GM21515 (cell line): ENCODE results near the gene LMF1.
A peak's percentile ranks its signal among the peaks of the same experiment; 100 is the strongest.
"Not testable (repeated sequence)": the region's sequence is repeated elsewhere in the genome, so short reads cannot be mapped to it uniquely, and the experiment has no call there.

ENCODE experiments used
- ATAC-seq: cut with Tn5 transposase; IDR thresholded peaks from one replicate; pipeline ENCODE4 v1.9.1; 2021; ENCODE audit not compliant: unreplicated experiment

The LMF1 gene

GRCh38 chr16:973366-973765, 2.6 kb upstream of the LMF1 start:
- ATAC-seq, result no peak

GRCh38 chr16:972316-973002, 1.7 kb upstream of the LMF1 start:
- no peak for ATAC-seq

- no peak for ATAC-seq
Measured at GRCh38 chr16:971981-972315, 1.2 kb upstream of the LMF1 start.

GRCh38 chr16:971582-971905, 760 bp upstream of the LMF1 start:
- no peak for ATAC-seq

GRCh38 chr16:970386-970765, 408 bp downstream of the LMF1 start:
- ATAC-seq, result peak; percentile 22

GRCh38 chr16:969508-970385, 1.0 kb downstream of the LMF1 start:
- no peak for ATAC-seq

- ATAC-seq, result no peak
Measured at GRCh38 chr16:968620-969019, 2.2 kb downstream of the LMF1 start.

- no peak for ATAC-seq
Measured at GRCh38 chr16:967546-968295, 3.1 kb downstream of the LMF1 start.

GRCh38 chr16:967077-967541, 3.7 kb downstream of the LMF1 start:
- no peak for ATAC-seq

GRCh38 chr16:966505-966904, 4.3 kb downstream of the LMF1 start:
- ATAC-seq, result no peak

- ATAC-seq, result no peak
Measured at GRCh38 chr16:966035-966434, 4.7 kb downstream of the LMF1 start.

GRCh38 chr16:965487-965886, 5.3 kb downstream of the LMF1 start:
- ATAC-seq, result no peak

- no peak for ATAC-seq
Measured at GRCh38 chr16:965036-965395, 5.8 kb downstream of the LMF1 start.

- no peak for ATAC-seq
Measured at GRCh38 chr16:964356-965035, 6.3 kb downstream of the LMF1 start.

GRCh38 chr16:963913-964312, 6.9 kb downstream of the LMF1 start:
- ATAC-seq, result no peak

- no peak for ATAC-seq
Measured at GRCh38 chr16:962901-963814, 7.6 kb downstream of the LMF1 start.

- ATAC-seq, result no peak
Measured at GRCh38 chr16:962366-962765, 8.4 kb downstream of the LMF1 start.

GRCh38 chr16:959232-960040, 11.3 kb downstream of the LMF1 start:
- no peak for ATAC-seq

- ATAC-seq, result not testable (repeated sequence)
Measured at GRCh38 chr16:955766-956165, 15.0 kb downstream of the LMF1 start.
